ENCODE data around the gene PPP2R5D.
A peak's percentile ranks its signal among the peaks of the same experiment; 100 is the strongest.
"Not testable (repeated sequence)": the region's sequence is repeated elsewhere in the genome, so short reads cannot be mapped to it uniquely, and the experiment has no call there.

Gene PPP2R5D

DNA sequence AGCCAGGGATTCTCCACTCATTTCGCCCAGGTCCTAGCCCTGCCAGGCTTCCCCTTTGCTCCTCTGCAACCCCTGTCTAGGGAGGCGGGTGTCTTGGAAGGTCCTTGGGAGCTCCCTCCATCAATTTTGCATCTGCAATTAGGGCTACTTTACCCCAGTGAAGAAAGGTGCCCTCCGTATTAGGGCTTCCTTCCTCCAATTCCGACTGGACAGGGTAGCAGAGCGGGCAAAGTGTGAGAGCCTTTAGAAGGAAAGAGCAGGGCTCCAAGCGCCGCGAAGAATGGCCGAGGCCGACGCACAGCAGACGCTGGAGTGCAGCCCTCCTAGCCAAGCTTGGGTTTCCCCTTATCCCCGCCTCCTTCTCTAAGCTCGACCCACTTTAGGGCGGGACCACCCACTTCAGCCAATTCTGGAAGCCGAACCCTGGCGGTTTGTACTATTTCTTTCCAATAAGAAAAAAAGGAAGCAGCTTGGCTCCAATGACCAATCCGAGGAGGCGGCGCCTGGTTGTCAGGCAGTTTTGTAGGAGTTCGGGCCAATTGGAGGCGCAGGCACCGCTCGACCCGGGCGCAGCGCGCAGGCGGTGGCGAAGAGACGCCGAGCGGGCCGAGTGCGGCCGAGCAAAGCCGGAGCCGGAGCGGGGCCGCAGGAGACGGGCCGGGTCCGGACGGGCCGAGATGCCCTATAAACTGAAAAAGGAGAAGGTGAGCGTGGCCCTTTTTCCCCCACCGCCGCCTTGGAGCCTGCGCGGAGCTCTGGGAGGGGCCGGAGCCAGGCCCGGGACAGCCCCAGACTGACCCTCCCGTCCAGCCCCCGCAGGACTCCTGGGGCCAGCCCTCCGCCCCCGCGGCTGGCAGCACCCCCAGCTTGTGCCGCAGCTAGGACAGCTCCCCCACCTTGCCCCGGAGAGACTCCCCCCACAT lies at the start of gene PPP2R5D:
PPP2R5D (plus strand) TSS at position 570 of the 923 bp plus-strand sequence; CDS start at position 678, 108 bp downstream.
- peak; percentile 98 for DNase-seq (ENCODE audit: low spot score)

DNA sequence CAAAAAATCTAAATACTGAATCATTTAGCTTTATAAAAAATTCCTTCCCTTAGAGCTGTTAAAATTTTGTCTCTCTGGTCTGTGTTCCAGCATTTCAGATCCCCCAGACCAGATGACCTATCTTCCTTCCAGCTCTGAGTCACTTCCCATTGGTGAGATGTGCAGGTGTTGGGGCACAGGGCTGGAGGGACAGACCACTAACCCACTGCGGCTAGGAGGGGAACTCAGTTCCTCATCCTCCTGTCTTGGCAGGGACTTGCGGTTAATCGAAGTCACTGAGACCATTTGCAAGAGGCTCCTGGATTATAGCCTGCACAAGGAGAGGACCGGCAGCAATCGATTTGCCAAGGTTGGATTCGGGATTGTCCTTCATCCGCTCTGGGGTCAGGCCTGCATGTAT lies 49.0 kb upstream of the PPP2R5D start:
- DNase-seq (ENCODE audit: low spot score) = no peak

DNA sequence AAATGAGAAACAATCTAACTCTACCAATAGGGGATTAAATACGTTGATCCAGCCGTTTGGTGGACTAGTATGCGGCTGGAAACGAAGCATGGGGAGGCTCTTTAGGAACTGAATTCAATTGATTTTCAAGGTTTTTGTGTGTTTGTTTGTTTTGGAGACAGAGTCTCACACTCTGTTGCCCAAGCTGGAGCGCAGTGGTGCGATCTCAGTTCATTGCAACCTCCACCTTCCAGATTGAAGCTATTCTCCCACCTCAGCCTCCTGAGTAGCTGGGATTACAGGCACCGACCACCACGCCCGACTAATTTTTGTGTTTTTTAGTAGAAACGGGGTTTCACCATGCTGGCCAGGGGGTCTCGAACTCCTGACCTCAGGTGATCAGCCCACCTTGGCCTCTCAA lies 48.0 kb upstream of the PPP2R5D start:
- no peak for DNase-seq (ENCODE audit: low spot score)

DNA sequence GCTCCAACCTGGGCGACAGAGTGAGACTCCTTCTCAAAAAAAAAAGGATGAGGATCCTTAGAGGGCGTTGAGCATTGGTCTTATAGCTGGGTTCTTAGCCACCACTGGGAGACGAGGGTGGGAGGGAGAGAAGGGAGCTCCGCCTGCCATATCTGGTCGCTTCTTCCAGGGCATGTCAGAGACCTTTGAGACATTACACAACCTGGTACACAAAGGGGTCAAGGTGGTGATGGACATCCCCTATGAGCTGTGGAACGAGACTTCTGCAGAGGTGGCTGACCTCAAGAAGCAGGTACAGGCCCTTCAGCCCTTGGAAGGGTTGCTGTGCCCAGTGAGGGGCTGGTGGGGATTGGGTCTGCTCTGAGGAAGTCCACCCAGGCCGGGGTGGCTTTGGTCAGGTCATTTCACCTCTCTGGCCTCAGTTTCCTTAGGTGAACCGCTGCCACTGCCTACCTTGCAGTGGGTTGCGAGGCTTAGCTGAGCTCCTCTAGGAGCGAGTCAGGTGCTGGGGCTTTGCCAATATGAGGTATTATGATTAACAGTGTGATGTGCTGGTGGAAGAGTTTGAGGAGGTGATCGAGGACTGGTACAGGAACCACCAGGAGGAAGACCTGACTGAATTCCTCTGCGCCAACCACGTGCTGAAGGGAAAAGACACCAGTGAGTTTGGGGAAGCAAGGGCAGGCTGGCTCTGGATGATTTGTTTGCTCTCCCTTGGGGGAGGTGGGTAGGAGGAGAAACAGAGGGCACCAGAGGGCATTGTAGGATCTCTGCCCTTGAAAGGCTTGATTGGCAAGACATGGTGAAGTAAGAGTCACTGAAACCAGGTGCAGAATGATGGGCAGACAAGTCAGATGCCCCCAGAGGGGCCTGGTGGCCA lies 46.6 kb upstream of the PPP2R5D start:
- no peak for DNase-seq (ENCODE audit: low spot score)

DNA sequence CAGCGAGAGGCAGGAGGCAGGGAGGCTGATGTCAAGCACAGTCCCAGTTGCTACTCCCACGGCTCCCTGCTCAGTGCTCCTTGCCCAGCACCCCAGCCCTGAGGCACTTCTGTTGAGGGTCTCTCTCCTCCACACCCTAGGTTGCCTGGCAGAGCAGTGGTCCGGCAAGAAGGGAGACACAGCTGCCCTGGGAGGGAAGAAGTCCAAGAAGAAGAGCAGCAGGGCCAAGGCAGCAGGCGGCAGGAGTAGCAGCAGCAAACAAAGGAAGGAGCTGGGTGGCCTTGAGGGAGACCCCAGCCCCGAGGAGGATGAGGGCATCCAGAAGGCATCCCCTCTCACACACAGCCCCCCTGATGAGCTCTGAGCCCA lies 46.0 kb upstream of the PPP2R5D start:
- no peak for DNase-seq (ENCODE audit: low spot score)

DNA sequence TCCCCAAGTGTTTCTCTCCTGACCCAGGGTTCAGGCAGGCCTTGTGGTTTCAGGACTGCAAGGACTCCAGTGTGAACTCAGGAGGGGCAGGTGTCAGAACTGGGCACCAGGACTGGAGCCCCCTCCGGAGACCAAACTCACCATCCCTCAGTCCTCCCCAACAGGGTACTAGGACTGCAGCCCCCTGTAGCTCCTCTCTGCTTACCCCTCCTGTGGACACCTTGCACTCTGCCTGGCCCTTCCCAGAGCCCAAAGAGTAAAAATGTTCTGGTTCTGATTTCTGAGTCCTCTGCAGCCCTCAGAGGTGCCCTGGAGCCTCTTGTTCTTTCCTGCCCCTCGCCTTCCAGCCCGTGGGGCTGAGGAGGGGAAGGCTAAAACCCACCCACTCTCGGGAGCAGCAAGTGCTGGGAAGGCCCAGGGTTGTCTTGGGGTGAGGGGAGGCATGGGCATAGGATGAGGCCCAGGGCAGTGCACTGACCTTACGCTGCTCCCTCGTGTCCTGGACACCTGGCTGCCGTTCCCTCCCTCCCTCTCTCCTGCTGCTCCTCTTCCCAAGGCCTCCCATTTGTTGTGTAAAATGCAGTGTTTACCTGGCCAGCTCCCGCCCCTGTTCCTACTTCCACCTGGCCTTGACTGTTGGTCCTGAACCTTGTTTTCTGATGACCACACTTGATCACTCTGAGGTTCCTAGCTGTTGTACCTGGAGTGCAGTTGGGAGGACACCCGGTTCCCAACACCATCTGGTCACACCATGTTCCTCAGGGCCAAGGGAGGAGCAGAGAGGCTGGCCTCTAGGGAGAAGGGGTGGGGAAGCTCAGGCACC lies 45.2 kb upstream of the PPP2R5D start:
- DNase-seq (ENCODE audit: low spot score) = no peak

DNA sequence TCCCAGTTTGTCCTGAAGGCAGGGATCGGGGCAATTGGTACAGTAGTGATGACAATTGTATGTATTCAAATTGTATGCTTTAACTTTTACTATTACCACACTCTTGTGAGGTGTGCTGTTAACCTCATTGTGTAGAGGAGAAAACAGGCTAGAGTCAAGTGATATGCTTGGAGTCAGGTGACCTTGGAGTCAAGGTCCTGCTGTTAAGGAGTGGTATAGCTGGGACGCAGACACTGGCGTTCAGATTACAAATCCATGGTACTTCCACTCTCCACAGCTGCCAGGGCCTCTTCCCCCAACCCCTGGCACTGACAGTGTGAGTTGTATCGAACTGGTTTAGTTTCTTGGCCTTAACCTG lies 44.6 kb upstream of the PPP2R5D start:
- no peak for DNase-seq (ENCODE audit: low spot score)

DNA sequence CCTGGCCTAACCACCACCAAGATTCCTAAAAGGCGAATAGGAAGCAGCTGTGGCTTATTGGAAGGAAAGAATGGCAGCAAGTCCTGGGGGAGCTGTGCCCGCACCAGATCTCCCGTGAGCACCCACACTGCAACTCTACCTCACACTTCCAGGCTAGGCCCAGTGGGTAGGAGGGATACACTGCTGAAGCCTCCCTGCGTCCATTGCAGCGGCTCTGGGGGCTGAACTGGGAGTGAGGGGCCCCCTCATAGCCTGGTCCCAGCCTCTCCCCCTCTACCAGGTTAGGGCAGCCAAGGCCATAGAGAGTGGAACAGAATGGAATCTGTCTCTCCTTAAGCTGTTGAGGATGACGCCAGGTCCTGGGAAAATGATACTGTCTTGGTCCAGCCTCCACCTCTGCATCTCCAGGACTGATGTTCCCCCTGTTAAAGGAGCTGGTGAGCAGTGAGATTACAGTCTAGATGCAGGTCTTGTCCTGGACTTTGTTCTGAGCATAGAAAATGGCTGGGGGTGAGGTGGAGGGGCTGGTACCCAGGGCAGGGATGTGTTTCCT lies 43.8 kb upstream of the PPP2R5D start:
- no peak for DNase-seq (ENCODE audit: low spot score)

DNA sequence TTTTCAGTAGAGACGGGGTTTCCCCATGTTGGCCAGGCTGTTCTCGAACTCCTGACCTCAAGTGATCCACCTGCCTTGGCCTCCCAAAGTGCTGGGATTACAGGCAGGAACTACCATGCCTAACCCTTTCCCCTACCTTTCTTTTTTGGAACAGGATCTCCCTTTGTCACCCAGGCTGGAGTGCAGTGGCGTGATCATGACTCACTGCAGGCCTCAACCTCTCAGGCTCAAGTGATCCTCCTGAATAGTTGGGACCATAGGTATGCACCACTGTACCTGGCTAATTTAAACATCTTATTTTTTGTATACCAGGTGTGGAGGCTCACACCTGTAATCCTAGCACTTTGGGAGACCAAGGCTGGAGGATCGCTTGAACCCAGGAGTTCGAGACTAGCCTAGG lies 43.0 kb upstream of the PPP2R5D start:
- DNase-seq (ENCODE audit: low spot score) = not testable (repeated sequence)

DNA sequence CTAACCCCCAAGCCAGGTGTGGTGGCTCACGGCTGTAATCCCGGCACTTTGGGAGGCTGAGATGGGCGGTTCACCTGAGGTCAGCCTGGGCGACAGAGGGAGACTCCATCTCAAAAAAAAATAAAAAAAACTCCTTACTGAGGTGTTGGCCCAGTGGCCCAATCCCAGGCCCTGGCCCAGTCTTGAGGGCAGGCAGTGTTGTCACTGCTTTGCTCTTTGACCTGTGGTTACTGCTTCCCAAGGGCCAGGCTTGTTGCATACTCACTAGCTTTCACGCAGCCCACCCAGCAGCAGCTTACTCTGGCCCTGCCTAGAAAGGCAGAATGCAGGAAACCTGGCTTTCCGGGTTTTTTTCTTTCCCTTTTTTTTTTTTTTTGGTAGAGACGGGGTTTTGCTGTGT lies 41.9 kb upstream of the PPP2R5D start:
- no peak for DNase-seq (ENCODE audit: low spot score)

DNA sequence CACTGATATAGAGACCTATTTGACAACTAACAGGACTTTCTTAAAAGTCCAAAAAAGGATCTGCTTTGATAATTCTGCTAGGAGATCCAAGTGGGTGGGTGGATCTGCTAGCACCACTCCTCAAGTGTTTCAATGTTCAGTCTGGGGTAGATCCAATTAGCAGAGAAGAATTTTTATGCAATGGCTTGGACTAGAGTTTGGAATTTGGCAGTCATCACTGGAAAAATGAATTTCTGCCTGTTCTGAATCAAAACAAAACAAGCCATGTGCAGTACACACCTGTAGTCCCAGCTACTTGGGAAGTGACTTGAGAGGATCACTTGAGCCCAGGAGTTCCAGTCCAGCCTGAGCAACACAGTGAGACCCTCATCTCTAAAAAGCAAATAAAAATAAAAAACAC lies 36.4 kb upstream of the PPP2R5D start:
- no peak for DNase-seq (ENCODE audit: low spot score)

DNA sequence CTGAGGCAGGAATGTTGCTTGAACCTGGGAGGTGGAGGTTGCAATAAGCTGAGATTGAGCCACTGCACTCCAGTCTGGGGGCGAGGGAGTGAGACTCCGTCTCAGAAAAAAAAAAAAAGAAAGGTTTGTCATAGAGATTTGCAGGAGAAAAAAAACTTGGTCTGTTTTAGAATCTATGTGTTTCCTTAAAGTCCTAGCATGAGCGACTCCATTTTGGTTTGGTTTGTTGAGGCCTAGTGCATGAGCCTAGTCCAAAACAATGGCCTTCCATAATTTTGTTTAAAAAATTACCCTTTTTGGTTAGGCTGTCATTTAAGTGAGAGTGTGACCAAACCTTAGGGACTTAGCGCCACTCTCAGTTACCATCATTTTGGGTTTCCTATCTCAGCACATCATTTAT lies 32.0 kb upstream of the PPP2R5D start:
- no peak for DNase-seq (ENCODE audit: low spot score)

DNA sequence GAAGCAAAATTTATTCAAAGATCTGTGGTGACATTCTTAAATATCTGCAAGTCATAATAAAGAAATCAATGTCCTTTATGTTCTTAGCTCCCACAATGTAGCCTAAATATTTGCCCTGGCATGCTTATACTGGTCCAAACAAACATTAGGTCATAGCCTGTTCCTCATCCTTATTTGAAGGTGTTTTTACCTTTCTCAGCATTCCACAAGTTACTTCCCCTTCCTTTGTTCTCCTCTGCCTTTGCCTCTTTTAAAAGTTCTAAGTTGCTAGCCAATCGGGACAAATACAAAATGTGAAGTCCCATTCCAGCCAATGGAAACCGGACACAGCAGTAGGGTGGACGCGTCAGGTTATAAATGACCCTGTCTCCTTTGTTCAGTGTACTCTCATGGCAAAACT lies 30.0 kb upstream of the PPP2R5D start:
- DNase-seq (ENCODE audit: low spot score) = not testable (repeated sequence)

DNA sequence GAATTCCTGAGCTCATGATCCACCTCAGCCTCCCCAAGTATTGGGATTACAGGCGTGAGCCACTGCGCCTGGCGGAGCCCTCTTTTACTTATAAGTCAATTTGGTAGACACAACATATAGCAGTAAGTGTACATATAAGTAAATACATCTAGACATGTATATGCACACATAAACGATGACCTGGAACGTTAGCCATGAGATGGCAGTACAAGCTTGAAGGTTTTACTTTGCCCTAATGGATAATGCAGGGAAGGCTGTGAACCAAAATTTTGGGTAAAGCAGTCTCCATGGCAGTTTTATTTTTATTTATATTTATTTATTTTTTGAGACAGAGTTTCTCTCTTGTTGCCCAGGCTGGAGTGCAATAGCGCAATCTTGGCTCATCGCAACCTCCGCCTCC lies 26.2 kb upstream of the PPP2R5D start:
- no peak for DNase-seq (ENCODE audit: low spot score)

DNA sequence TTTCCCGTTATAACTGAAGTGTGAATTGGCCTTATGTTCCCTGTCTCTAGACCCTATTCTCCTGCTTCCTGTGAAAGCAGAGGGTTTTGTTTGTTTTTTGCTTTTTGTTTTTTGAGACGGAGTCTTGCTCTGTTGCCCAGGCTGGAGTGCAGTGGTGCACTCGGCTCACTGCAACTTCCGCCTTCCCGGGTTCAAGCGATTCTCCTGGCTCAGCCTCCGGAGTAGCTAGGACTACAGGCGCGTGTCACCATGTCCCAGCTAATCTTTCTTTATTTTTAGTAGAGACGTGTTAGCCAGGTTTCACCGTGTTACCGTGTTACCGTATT lies 24.5 kb upstream of the PPP2R5D start:
- DNase-seq (ENCODE audit: low spot score) = no peak

DNA sequence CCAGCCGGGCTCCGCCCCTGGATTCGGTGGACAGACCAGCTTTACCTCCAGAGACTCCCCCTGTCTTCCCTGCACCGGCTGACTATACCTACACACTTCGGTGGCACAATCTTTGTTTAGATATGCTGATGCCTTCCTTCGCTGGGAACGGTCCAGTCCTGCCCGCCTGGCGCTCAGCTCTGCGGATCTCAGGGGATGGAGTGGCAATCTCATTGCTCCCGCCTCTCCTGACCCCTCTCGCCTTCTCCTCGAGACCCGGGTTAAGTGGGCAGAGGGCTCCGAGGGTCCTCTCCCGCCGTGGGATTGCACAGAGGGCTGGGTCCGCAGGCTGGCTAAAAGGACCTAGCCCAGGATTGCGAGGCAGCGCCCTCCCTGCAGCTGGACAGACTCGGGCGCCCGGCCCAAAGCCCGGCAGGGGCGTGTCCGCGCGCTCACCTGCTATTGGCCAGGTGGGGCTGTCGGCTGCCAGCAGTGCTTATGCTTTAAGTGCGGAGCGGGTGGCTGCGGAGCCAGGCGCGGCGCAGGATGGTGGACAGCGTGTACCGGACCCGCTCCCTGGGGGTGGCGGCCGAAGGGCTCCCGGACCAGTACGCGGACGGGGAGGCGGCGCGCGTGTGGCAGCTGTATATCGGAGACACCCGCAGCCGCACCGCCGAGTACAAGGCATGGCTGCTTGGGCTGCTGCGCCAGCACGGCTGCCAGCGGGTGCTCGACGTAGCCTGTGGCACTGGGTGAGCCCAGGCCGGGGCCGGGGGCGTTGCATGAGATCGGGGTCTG lies 23.9 kb upstream of the PPP2R5D start, which contains the start of gene GNMT:
GNMT (plus strand) TSS at position 512 of the 777 bp plus-strand sequence; CDS start at position 526, 14 bp downstream.
- peak; percentile 58 for DNase-seq (ENCODE audit: low spot score)

DNA sequence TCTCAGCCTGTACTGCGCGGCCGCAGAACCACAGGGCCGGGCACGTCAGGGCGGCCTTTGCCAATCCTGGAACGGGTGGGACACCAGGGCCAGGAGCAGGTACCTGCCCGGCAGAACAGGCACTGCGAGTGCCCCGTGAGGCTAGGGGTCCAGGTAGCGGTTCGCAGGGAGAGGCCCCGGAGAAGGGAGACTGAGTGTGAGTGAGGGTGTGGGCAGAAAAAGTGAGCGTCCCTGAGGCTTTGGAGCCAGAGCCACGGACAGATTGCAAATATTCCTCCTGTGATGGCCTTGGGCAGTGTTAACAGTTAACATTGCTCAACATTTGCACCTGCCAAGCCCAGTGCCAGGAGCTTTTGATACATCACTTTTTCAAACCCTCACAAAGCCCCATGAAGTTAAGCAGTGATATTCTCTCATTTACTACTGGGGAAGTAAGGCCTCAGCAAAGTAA lies 23.3 kb upstream of the PPP2R5D start:
- DNase-seq (ENCODE audit: low spot score) = no peak

DNA sequence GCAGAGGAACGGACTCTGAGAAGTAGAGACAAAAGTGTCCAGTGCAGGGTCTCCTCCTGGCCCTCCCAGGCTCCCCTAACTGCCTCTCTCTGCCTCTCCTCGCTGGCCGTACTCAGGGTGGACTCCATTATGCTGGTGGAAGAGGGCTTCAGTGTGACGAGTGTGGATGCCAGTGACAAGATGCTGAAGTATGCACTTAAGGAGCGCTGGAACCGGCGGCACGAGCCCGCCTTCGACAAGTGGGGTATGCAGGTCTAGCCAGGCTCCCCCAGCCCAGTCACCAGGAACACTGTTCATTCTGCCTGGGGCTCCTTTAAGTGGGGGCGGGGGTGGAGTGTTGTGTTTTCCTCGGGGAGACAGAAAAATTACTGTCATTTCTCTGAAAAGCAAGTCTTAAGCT lies 22.3 kb upstream of the PPP2R5D start:
- DNase-seq (ENCODE audit: low spot score) = no peak

DNA sequence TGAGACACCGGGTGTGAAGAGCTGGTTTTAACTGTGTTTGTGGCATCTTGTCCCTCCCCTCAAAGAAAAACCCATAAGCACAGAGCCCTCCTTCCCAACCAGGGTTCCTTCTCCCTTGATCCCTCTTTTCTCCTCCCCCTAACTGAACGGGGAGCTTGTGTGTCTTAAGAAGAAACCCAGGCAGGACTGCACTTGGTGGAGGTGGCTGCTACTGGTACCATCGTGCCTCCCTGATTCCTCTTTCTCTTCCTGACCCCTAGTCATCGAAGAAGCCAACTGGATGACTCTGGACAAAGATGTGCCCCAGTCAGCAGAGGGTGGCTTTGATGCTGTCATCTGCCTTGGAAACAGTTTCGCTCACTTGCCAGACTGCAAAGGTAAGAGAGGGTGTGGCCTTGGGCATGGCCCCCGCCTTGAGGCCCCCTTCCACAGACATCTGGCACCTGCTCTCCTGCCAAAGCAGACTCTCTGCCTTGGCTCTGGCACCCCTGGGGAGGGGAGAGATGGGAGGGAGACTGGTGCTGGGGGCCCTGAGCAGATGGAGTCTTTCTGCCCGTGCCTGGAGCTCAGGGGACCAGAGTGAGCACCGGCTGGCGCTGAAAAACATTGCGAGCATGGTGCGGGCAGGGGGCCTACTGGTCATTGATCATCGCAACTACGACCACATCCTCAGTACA lies 21.7 kb upstream of the PPP2R5D start:
- no peak for DNase-seq (ENCODE audit: low spot score)

DNA sequence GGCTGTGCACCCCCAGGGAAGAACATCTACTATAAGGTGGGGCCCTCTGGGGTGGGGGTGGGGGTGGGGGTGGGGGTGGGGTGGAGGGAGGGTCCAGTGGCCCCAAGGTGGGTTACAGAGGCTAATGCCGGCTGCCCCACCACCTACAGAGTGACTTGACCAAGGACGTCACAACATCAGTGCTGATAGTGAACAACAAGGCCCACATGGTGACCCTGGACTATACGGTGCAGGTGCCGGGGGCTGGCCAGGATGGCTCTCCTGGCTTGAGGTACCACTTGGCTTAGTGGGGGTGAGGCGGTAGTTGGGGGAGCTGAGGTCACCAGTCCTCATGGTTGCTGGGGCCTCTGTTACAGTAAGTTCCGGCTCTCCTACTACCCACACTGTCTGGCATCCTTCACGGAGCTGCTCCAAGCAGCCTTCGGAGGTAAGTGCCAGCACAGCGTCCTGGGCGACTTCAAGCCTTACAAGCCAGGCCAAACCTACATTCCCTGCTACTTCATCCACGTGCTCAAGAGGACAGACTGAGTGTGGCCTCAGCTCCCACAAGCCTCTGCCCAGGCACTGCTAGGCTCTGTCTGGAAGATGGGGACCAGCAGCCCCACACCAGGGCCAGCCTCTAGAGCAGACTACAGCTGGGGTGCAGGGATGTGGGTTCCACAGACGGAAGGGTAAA lies 21.1 kb upstream of the PPP2R5D start:
- DNase-seq (ENCODE audit: low spot score) = no peak

Measured in hepatic stellate cell (primary cell).